ENCODE results near the gene METTL2A. TPM values are rescaled to one million over a fixed set of nuclear protein-coding genes. Genes with fewer than 3 reads are reported as not detected.
"Not testable (repeated sequence)": the region's sequence is repeated elsewhere in the genome, so short reads cannot be mapped to it uniquely, and the experiment has no call there.

Gene METTL2A
- total and polyA plus RNA-seq, 4 donors: 28.3 to 36.0 (median 32.8) TPM

DNA sequence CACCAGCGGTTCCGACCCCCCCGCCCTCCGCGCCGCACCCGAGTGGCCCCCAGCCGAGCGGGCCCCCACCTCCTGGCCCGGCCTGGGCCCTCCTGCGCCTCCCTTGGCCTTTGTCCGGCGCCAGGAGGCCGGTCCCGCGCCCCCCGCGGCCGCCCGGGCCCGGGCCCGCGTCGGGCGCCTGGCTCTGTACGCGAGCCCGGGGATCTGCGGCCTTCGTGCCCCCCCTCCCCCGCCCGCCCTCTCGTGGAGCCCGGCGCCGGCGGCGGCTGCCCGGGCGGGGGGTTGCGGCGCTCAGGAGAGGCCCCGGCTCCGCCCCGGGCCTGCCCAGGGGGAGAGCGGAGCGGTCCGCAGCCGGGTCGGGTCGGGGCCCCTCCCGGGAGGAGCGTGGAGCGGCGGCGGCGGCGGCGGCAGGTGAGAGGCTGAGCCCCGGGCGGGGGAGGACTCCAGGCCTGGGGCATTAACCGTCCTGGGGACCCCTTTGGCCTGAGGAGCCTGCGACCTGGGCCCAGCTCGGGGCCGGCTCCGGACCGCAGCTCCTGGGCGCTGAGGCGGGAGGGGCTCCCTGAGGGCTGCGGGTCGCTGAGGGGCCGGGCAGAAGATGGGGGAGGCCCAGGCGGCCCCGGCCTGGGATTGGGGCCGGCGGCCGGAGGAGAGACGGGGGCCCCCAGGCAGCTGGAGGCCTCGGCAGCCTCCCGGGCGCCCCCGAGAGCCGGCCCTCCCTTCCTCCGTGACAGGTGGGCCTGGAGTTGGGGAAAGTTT, 55.4 kb downstream of the METTL2A start:
- H3K9me3 ChIP-seq (ENCODE audit: control insufficient read depth, insufficient read depth, low read length); H3K27me3 ChIP-seq (ENCODE audit: control insufficient read depth, insufficient read depth, low read length): not testable (repeated sequence)
- Histone ChIP-seq H3K4me3 (ENCODE audit: low read depth, low read length) (peak overlapping the region; percentile 65), H3K27ac (ENCODE audit: low read depth, low read length) (peak overlapping the region; percentile 80), H3K4me1 (ENCODE audit: control insufficient read depth, insufficient read depth, low read length) (peaks cover 11% of the 10 kb centered on the region), H3K36me3 (ENCODE audit: control insufficient read depth, insufficient read depth, low read length) (peaks cover 11% of the 10 kb centered on the region)
- 2% methylated on average over 71 of the region's 84 CpGs for WGBS (ENCODE audit: insufficient coverage)
- DNase-seq (ENCODE audit: low read depth in 4 of 6, low spot score in 6 of 6): peak in 2 of 6 donors; percentile 25 to 64

DNA sequence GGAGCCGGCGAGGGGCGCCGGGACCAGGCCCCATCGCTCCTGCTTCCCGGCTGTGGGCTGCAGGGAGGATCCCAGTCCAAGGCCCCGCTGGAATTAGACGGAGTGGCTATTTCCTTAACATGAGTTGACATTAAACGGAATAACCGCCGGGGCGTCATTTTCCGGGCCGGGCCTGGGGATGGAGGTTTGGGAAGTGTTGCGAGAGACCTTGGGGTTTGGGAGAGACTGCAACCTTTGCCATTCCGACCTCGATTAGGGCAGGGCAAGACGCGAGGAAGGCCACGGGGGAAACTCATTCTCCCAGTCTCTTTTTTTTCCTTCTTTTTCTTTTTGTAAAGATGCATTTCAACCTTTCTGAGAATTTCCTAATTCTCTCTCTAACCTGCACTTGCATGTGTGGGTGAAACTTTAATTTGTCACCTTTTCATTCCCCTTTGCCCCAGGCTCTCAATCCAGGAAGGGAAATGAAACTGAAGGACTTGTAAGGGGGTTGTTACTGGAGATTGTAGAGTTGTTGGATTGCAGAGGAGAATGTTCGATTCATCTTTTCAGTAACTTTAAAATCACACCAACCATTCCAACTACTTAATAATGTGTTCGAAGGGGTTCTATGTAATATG, 56.1 kb downstream of the METTL2A start:
- not testable (repeated sequence) for H3K9me3 ChIP-seq (ENCODE audit: control insufficient read depth, insufficient read depth, low read length); H3K36me3 ChIP-seq (ENCODE audit: control insufficient read depth, insufficient read depth, low read length); H3K27me3 ChIP-seq (ENCODE audit: control insufficient read depth, insufficient read depth, low read length)
- Histone ChIP-seq H3K4me3 (ENCODE audit: low read depth, low read length) (peak overlapping the region; percentile 65), H3K4me1 (ENCODE audit: control insufficient read depth, insufficient read depth, low read length) (peaks cover 11% of the 10 kb centered on the region), H3K27ac (ENCODE audit: low read depth, low read length) (peak overlapping the region; percentile 80)
- 0% methylated on average over 8 of the region's 22 CpGs for WGBS (ENCODE audit: insufficient coverage)
- DNase-seq (ENCODE audit: low read depth in 4 of 6, low spot score in 6 of 6): peak in 2 of 6 donors; percentile 14 to 41

DNA sequence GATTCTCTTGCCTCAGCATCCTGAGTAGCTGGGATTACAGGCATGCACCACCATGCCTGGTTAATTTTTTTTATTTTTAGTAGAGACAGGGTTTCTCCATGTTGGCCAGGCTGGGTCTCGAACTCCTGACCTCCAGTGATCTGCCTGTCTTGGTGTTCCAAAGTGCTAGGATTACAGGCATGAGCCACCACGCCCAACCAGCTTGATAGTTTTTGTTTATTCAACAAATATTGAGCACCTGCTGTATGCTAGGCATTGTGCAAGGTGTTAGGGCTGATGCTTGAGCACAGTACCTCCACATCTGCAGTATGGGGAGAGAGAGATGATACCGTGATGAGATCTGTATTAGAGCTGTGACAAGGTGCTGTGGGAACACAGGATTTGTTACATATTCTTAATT, 58.9 kb downstream of the METTL2A start:
- peaks cover 12% of the 10 kb centered on the region for H3K36me3 ChIP-seq (ENCODE audit: control insufficient read depth, insufficient read depth, low read length)
- not testable (repeated sequence) for H3K4me3 ChIP-seq (ENCODE audit: low read depth, low read length); DNase-seq (ENCODE audit: low read depth in 4 of 6, low spot score in 6 of 6); H3K27me3 ChIP-seq (ENCODE audit: control insufficient read depth, insufficient read depth, low read length); H3K27ac ChIP-seq (ENCODE audit: low read depth, low read length); H3K9me3 ChIP-seq (ENCODE audit: control insufficient read depth, insufficient read depth, low read length); H3K4me1 ChIP-seq (ENCODE audit: control insufficient read depth, insufficient read depth, low read length)
- WGBS (ENCODE audit: insufficient coverage): no CpG with 5 or more reads among the region's 3 CpGs

GRCh38 chr17:62490990-62491389, 67.3 kb downstream of the METTL2A start:
- H3K4me1 ChIP-seq (ENCODE audit: control insufficient read depth, insufficient read depth, low read length); DNase-seq (ENCODE audit: low read depth in 4 of 6, low spot score in 6 of 6); H3K27me3 ChIP-seq (ENCODE audit: control insufficient read depth, insufficient read depth, low read length); H3K36me3 ChIP-seq (ENCODE audit: control insufficient read depth, insufficient read depth, low read length); H3K9me3 ChIP-seq (ENCODE audit: control insufficient read depth, insufficient read depth, low read length); H3K4me3 ChIP-seq (ENCODE audit: low read depth, low read length); H3K27ac ChIP-seq (ENCODE audit: low read depth, low read length): not testable (repeated sequence)
- no CpG with 5 or more reads among the region's 1 CpG for WGBS (ENCODE audit: insufficient coverage)

DNA sequence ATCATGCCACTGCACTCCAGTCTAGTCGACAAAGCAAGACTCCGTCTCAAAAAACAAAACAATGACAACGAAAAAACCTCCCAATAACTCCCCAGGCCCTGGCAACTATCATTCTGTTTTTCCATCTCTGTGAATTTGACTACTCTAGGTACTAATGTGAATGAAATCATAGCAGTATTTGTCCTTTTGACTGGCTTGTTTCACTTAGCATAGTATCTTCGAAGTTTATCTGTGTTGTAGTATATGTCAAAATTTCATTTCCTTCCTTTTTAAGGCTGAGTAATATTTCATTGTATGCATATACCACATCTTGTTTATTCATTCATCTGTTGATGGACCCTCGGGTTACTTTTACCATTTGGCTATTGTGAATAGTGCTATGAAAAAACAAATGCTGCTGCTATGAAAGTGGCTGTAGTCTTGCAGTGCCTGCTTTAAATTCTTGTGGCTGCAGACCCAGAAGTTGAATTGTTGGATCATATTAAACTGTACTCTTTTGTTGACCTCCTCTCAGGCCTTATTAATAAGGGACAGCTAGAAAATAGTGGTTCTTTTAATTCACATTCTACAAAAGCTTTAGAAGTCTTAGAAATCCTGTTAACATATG, 69.5 kb downstream of the METTL2A start:
- not testable (repeated sequence) for H3K9me3 ChIP-seq (ENCODE audit: control insufficient read depth, insufficient read depth, low read length); H3K27me3 ChIP-seq (ENCODE audit: control insufficient read depth, insufficient read depth, low read length); H3K4me3 ChIP-seq (ENCODE audit: low read depth, low read length); DNase-seq (ENCODE audit: low read depth in 4 of 6, low spot score in 6 of 6); H3K36me3 ChIP-seq (ENCODE audit: control insufficient read depth, insufficient read depth, low read length); H3K27ac ChIP-seq (ENCODE audit: low read depth, low read length); H3K4me1 ChIP-seq (ENCODE audit: control insufficient read depth, insufficient read depth, low read length)
- no CpG with 5 or more reads among the region's 5 CpGs for WGBS (ENCODE audit: insufficient coverage)

DNA sequence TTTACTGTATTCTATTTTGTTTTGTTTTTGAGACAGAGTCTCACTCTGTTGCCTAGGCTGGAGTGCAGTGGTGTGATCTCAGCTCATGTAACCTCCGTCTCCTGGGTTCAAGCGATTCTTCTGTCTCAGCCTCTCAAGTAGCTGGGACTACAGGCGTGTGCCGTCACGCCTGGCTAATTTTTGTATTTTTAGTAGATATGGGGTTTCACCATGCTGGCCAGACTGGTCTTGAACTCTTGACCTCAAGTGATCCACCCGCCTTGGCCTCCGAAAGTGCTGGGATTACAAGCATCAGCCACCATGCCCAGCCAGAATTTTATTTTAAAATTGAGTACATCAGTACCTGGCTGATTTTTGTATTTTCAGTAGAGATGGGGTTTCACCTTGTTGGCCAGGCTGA, 70.4 kb downstream of the METTL2A start:
- not testable (repeated sequence) for H3K4me1 ChIP-seq (ENCODE audit: control insufficient read depth, insufficient read depth, low read length); H3K27ac ChIP-seq (ENCODE audit: low read depth, low read length); H3K27me3 ChIP-seq (ENCODE audit: control insufficient read depth, insufficient read depth, low read length); H3K4me3 ChIP-seq (ENCODE audit: low read depth, low read length); H3K36me3 ChIP-seq (ENCODE audit: control insufficient read depth, insufficient read depth, low read length); H3K9me3 ChIP-seq (ENCODE audit: control insufficient read depth, insufficient read depth, low read length); DNase-seq (ENCODE audit: low read depth in 4 of 6, low spot score in 6 of 6)
- no CpG with 5 or more reads among the region's 7 CpGs for WGBS (ENCODE audit: insufficient coverage)

DNA sequence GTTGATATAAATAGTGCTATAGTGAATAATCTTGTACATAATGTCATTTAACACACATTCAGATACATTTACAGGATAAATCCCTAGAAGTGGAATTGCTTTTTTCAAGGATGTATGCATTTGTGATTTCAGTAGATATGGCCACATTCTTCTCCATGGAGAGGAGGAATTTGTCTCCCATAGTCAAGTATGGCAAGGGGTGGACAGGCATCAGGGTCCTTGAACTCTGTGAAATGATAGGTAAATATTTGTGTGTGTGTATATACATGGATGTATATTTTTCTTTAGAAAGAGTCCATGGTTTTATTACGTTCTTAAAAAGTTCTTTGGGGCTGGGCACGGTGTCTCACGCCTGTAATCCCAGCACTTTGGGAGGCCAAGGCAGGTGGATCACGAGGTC, 72.6 kb downstream of the METTL2A start:
- not testable (repeated sequence) for H3K27me3 ChIP-seq (ENCODE audit: control insufficient read depth, insufficient read depth, low read length); DNase-seq (ENCODE audit: low read depth in 4 of 6, low spot score in 6 of 6); H3K36me3 ChIP-seq (ENCODE audit: control insufficient read depth, insufficient read depth, low read length); H3K9me3 ChIP-seq (ENCODE audit: control insufficient read depth, insufficient read depth, low read length); H3K4me3 ChIP-seq (ENCODE audit: low read depth, low read length); H3K27ac ChIP-seq (ENCODE audit: low read depth, low read length); H3K4me1 ChIP-seq (ENCODE audit: control insufficient read depth, insufficient read depth, low read length)
- WGBS (ENCODE audit: insufficient coverage): no CpG with 5 or more reads among the region's 4 CpGs

- H3K27ac ChIP-seq (ENCODE audit: low read depth, low read length); H3K27me3 ChIP-seq (ENCODE audit: control insufficient read depth, insufficient read depth, low read length); H3K4me3 ChIP-seq (ENCODE audit: low read depth, low read length); H3K36me3 ChIP-seq (ENCODE audit: control insufficient read depth, insufficient read depth, low read length); H3K4me1 ChIP-seq (ENCODE audit: control insufficient read depth, insufficient read depth, low read length); DNase-seq (ENCODE audit: low read depth in 4 of 6, low spot score in 6 of 6); H3K9me3 ChIP-seq (ENCODE audit: control insufficient read depth, insufficient read depth, low read length): not testable (repeated sequence)
- WGBS (ENCODE audit: insufficient coverage): 100% methylated on average over 2 of the region's 8 CpGs
Measured at GRCh38 chr17:62498796-62499195, 75.1 kb downstream of the METTL2A start.

Measured in spinal cord (tissue), 10 donors.